ENCODE data around the gene TCF21.
"Not testable (repeated sequence)": the region's sequence is repeated elsewhere in the genome, so short reads cannot be mapped to it uniquely, and the experiment has no call there.

The TCF21 gene

DNA sequence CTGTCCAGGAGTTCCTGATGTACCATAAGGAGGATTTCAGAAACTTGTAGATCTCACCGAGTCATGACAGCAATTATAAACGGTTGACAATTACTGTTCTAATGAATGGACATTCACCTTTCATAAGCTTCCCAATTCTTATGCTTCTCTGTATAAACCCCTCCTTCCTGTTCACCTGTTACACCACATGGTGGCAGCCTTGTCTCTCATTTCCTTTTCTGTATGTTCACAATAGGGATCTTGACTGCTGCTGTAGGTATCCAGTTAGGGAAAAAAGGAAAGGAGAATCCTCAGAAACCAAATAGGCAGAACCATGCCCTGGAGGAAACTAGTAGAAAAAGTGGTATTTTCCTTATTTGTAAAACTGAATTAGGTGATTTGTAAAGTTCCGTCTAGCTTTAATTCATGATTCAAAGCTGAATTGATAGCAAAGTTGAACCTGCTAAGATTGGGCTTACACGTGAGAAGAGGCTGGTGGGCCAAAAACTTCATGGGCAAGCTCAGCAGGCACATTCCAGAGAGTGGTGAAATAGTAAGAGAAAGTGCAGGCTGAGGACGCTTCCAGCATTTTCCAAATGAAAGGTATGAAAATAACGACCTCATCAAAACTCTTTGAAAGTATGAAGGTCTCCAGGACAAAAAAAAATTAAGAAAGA, 35.2 kb downstream of the TCF21 start:
- peak; percentile 83 for DNase-seq (ENCODE audit: low spot score)

DNA sequence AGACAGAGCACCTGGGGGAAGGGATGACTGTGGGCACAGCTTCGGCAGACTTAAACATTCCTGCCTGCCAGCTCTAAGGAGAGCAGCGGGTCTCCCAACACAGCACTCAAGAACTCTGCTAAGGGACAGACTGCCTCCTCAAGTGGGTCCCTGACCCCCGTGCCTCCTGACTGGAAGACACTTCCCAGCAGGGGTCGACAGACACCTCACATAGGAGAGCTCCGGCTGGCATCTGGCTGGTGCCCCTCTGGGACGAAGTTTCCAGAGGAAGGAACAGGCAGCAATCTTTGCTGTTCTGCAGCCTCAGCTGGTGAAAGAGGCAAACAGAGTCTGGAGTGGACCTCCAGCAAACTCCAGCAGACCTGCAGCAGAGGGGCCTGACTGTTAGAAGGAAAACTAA, 42.3 kb downstream of the TCF21 start:
- DNase-seq (ENCODE audit: low spot score) = not testable (repeated sequence)

DNA sequence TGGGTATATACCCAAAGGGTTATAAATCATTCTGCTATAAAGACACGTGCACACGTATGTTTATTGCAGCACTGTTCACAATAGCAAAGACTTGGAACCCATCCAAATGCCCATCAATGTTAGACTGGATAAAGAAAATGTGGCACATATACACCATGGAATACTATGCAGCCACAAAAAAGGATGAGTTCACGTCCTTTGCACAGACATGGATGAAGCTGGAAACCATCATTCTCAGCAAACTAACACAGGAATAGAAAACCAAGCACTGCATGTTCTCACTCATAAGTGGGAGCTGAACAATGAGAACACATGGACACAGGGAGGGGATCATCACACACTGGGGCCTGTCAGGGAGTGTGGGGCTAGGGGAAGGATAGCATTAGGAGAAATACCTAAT, 47.4 kb downstream of the TCF21 start:
- not testable (repeated sequence) for DNase-seq (ENCODE audit: low spot score)

DNA sequence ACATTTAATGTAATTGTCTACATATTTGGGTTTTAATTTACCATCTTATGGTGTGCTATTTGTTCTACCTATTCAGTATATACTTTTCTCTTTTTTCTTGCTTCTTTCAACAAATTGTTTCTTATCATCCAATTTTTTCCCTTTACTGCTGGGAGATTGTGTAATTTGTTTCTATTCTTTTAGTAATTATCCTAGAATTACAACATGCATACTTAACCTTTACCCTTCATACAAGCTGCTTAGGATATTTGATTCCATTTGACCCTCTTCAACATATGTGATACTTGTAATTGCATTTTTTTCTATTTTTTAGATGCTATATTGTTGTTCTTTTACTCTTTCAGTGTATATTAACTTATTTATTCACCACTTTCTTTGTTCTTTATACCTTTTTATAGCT, 49.0 kb downstream of the TCF21 start:
- DNase-seq (ENCODE audit: low spot score) = no peak

DNA sequence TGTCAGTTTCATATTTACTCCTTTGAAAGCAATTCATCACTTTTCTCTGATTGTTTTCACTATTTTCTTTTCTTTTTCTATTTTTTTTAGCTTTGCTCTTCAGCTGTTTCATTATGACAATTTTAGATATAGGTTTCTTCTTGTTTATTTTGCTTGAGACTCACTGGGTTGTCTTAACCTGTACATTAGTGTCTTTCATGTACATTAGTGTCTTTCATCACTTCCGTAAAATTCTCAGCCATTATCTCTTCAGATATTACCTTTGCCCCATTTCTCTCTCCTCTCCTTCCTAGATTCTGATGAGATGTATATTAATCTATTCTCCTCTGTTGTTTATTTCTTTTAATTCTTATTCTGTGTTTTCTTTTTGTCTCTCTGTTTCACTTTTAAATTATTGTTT, 49.6 kb downstream of the TCF21 start:
- no peak for DNase-seq (ENCODE audit: low spot score)

DNA sequence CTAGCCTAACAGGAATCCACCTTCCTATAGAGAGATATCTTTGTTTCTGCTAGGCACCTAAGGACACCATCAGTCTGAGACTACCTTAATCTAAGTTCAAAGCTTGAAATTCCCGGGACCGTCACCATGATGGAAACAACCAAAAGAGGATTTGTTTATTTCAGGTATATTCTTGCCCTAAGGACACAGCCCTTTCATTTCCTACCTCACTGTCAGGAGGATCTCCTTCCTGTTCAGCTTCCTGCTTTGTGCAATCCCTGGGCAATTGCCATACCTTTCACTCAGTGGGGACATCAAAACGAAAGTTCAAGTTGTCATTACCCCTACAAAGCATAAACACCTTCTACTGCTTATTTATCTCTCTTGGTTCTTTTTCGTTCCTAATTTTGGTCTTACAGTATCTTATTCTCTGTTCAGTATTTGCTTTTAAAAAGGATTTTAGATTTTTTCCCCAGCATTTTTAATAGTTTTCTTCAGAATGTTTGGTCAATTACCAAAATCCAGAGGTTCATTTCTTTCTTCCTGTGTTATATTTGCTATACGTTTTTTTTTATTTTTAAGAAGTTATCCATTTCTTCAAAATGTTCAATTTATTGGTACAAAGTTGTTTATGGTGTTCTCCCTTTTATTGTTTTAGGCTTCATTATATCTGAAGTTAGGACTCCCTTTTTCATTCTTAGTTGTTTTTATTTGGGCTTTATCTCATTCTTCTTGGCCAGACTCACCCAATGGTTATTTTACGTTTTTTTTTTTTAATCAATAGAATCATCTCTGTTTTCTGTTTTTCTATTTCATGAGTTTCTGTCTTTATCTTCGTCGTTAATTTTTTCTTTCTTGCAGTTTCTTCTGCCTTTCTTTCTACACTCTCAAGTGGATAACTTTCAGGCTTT, 51.1 kb downstream of the TCF21 start:
- no peak for DNase-seq (ENCODE audit: low spot score)

Measured in globus pallidus (tissue), 1 donor.